Measurements from ENCODE around the gene GPR17.

The GPR17 gene

DNA sequence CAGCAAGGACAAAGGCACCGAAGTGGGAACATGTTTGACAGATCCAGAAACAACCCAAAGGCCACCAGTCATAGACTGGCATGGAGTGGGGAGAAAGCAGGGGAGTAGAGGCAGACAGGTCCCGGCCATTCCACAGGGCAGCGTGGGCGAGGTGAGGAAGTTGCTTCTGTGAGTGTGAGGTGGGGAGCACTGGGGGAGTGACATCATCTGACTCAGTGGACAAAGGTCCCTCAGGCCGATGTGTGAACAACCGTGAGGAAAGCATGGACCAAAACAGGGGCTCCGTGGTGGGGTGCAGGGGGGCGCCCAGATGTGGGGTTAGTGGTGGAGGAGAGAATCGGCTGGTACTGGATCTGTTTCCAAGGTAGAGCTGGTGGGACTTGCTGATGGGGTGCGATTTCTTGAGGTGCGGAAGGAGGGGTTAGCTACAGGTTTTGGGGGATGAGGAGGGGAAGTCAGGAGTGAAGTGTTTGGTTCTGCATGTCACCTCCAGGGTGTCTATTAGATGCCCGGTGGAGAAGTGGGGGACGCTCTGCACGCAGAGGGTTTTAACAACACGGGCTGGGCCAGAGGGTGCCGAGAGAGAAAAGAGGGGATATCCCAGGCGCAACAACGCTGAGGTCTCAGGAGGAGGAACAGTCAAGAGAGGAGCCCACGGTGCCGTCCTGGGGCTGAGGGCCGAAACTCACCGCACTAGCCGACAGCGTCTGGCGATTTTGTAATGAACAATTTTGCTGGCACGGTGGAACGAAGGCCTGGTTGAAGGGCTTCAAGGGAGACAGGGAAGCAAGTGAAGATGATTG, 52.8 kb downstream of the GPR17 start:
- Histone ChIP-seq H3K9me3 (ENCODE audit: control insufficient read depth, insufficient read depth, low read length) (no peaks in the 10 kb centered on the region), H3K4me3 (ENCODE audit: low read length) (no peak overlapping the region), H3K36me3 (ENCODE audit: control insufficient read depth, insufficient read depth, low read length) (no peaks in the 10 kb centered on the region; the same call in 1 of the 2 replicates), H3K27ac (ENCODE audit: low read length) (no peak overlapping the region), H3K27me3 (ENCODE audit: control insufficient read depth, insufficient read depth, low read length) (no peaks in the 10 kb centered on the region), H3K4me1 (ENCODE audit: control insufficient read depth, insufficient read depth, low read length) (no peaks in the 10 kb centered on the region)
- no CpG with 5 or more reads among the region's 27 CpGs for WGBS (ENCODE audit: insufficient coverage, insufficient read length)
- DNase-seq (ENCODE audit: low read depth, low spot score) = no peak

GRCh38 chr2:127700527-127701192, 54.7 kb downstream of the GPR17 start:
- DNase-seq (ENCODE audit: low read depth, low spot score) = no peak
- Histone ChIP-seq H3K4me1 (ENCODE audit: control insufficient read depth, insufficient read depth, low read length) (no peaks in the 10 kb centered on the region), H3K9me3 (ENCODE audit: control insufficient read depth, insufficient read depth, low read length) (no peaks in the 10 kb centered on the region), H3K27ac (ENCODE audit: low read length) (no peak overlapping the region), H3K36me3 (ENCODE audit: control insufficient read depth, insufficient read depth, low read length) (no peaks in the 10 kb centered on the region; the same call in 1 of the 2 replicates), H3K4me3 (ENCODE audit: low read length) (peak overlapping the region; percentile 80; the same call in 1 of the 2 replicates), H3K27me3 (ENCODE audit: control insufficient read depth, insufficient read depth, low read length) (no peaks in the 10 kb centered on the region)
- no CpG with 5 or more reads among the region's 17 CpGs for WGBS (ENCODE audit: insufficient coverage, insufficient read length)

DNA sequence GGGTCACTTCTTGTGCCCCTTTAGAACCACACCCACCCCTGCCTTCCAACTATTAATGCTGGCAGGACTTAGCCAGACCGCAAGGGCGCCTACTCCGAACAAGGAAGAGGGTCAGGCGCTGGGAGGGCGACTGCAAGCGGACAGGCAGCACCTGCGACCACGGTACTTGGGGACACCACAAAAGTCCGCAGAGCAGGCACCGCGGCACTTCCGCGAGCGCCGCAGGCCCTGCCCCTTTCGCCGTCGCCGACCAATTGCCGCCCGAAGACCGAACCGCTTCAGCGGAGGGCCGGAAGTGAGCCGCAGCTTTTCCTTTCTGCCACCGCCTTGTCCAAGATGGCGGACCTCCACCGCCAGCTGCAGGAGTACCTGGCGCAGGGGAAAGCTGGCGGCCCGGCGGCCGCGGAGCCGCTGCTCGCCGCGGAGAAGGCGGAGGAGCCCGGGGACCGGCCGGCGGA, 55.3 kb downstream of the GPR17 start, which contains the start of gene SFT2D3:
Gene SFT2D3, plus strand, starts transcription at position 305 of the 458 bp plus-strand sequence. Its CDS starts 32 bp downstream, at position 337.
- DNase-seq (ENCODE audit: low read depth, low spot score) = peak; percentile 82
- Histone ChIP-seq H3K36me3 (ENCODE audit: control insufficient read depth, insufficient read depth, low read length) (no peaks in the 10 kb centered on the region; the same call in none of the 2 replicates), H3K27me3 (ENCODE audit: control insufficient read depth, insufficient read depth, low read length) (no peaks in the 10 kb centered on the region), H3K27ac (ENCODE audit: low read length) (no peak within 1 kb of the TSS), H3K9me3 (ENCODE audit: control insufficient read depth, insufficient read depth, low read length) (no peaks in the 10 kb centered on the region), H3K4me1 (ENCODE audit: control insufficient read depth, insufficient read depth, low read length) (no peaks in the 10 kb centered on the region), H3K4me3 (ENCODE audit: low read length) (peak within 1 kb of the TSS; percentile 80)
- no CpG with 5 or more reads among the region's 44 CpGs for WGBS (ENCODE audit: insufficient coverage, insufficient read length)

DNA sequence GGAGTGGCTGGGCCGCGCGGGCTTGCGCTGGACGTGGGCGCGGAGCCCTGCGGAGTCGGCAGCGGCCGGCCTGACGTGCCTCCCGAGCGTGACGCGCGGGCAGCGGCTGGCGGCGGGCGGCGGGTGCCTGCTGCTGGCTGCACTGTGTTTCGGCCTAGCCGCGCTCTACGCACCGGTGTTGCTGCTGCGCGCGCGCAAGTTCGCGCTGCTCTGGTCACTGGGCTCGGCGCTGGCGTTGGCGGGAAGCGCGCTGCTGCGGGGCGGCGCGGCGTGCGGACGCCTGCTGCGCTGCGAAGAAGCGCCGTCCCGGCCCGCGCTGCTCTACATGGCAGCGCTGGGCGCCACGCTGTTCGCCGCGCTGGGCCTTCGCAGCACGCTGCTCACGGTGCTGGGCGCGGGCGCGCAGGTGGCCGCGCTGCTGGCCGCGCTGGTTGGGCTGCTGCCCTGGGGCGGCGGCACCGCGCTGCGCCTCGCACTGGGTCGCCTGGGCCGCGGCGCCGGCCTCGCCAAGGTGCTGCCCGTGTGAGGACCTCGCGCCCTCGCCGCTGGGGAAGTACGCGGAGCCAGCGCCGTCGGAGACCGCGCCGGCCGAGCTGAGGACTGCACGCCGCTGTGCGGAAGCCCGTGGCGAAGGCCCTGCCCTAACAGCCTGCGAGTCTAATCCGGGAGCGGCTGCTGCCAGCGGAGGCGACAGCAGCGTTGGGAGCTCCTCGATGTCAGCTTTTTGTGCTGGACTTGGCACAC, 55.9 kb downstream of the GPR17 start:
- DNase-seq (ENCODE audit: low read depth, low spot score) = no peak
- H3K4me1 ChIP-seq (ENCODE audit: control insufficient read depth, insufficient read depth, low read length) = no peaks in the 10 kb centered on the region
- no CpG with 5 or more reads among the region's 108 CpGs for WGBS (ENCODE audit: insufficient coverage, insufficient read length)

More for the DNA sequence above, 55.9 kb downstream of the GPR17 start:
- Histone ChIP-seq H3K4me3 (ENCODE audit: low read length) (peak overlapping the region; percentile 80), H3K27me3 (ENCODE audit: control insufficient read depth, insufficient read depth, low read length) (no peaks in the 10 kb centered on the region), H3K27ac (ENCODE audit: low read length) (no peak overlapping the region), H3K36me3 (ENCODE audit: control insufficient read depth, insufficient read depth, low read length) (peaks cover 3% of the 10 kb centered on the region), H3K9me3 (ENCODE audit: control insufficient read depth, insufficient read depth, low read length) (no peaks in the 10 kb centered on the region)

Data from iPS DF 6.9 (cell line).